AG04449 (cell line): Measurements from ENCODE around the gene RHBDF2.
"Not testable (repeated sequence)": the region's sequence is repeated elsewhere in the genome, so short reads cannot be mapped to it uniquely, and the experiment has no call there.

Experiments used
- CTCF ChIA-PET: fragments of 350-600 bp; formaldehyde crosslinking; extraction: SDS; loops from one replicate; lab custom pipeline; 2021; ENCODE audit warnings: antibody characterized with exemption; lab: Yijun Ruan, JAX
- POLR2A ChIA-PET: fragments of 400-600, 350-600 bp; formaldehyde crosslinking; extraction: SDS; loops from one replicate; lab custom pipeline; 2020; ENCODE audit warnings: antibody characterized with exemption, inconsistent platforms; lab: Yijun Ruan, JAX
- DNase-seq: peaks from one replicate; pipeline ENCODE4 v3.0.0-alpha.2; 2010; ENCODE audit warnings: low read depth, low spot score
- H3K4me3 ChIP-seq: 2 replicates; pipeline ENCODE4 v1.5.1; 2011; ENCODE audit warnings: low read depth, mild to moderate bottlenecking, control low read depth, low read length
- TF ChIP-seq, protein P1 (sequence below): IDR thresholded peaks from one replicate; pipeline ENCODE4 v1.5.1; 2011; ENCODE audit warnings: mild to moderate bottlenecking, moderate library complexity, low read length, control low read depth, inconsistent platforms; ENCODE audit not compliant: insufficient read depth; ENCODE audit errors: missing control alignments

RHBDF2 gene

DNA sequence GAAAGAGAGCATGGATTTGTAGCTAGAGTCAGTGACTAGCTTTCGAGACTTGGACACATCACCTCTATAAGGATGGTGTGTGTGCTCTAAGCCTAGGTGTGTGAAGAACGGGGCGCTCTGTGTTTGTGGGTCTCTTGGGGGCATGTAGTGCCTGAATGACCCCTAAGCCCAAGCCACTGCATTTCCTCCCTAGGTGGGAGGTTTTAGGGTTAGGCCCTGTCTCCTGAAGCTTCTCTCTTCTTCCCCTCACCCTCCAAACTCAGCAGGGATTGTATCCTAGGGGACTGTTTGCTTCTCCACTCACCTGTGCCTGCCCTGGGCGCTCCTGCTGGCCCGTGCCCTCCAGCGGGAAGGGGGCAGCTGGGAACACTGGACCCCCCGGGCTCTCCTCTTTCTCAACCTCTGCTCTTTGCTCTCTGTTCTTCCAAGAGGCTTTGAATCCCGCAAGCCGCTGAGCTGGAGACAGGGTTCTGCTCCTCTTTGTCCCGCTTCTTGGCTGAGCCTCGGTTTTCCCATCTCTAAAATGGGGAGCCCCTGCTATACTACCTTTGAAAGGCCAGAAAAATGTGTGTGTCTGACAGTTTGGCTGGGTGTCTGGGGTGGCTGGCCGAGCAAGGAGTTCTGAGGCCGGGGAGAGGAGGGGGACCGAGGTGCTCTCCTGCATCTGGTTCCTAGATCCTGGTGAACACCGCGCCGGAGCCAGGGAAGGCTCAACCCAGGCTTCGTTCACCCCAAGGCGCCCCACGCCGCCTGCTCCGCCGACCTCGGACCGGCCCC is 35.5 kb upstream of the RHBDF2 start:
- no peak for DNase-seq
- POLR2A ChIA-PET: no interaction called here
- H3K4me3 ChIP-seq: no peak overlapping the region
- CTCF ChIA-PET: interaction anchor here (0.8 to 2.0 kb wide), 8 partner anchors 9 to 177 kb away, joined by 3 to 14 read pairs (median 4); no protein-coding TSS in a partner anchor
- TF ChIP-seq, protein P1, sequence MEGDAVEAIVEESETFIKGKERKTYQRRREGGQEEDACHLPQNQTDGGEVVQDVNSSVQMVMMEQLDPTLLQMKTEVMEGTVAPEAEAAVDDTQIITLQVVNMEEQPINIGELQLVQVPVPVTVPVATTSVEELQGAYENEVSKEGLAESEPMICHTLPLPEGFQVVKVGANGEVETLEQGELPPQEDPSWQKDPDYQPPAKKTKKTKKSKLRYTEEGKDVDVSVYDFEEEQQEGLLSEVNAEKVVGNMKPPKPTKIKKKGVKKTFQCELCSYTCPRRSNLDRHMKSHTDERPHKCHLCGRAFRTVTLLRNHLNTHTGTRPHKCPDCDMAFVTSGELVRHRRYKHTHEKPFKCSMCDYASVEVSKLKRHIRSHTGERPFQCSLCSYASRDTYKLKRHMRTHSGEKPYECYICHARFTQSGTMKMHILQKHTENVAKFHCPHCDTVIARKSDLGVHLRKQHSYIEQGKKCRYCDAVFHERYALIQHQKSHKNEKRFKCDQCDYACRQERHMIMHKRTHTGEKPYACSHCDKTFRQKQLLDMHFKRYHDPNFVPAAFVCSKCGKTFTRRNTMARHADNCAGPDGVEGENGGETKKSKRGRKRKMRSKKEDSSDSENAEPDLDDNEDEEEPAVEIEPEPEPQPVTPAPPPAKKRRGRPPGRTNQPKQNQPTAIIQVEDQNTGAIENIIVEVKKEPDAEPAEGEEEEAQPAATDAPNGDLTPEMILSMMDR: no peak

GRCh38 chr17:76535788-76536510 is 34.7 kb upstream of the RHBDF2 start:
- H3K4me3 ChIP-seq: no peak overlapping the region
- ChIA-PET CTCF (interaction anchor here (0.8 to 3.3 kb wide), 9 partner anchors 9 to 178 kb away, joined by 3 to 22 read pairs (median 4); no protein-coding TSS in a partner anchor), POLR2A (no interaction called here)
- DNase-seq: no peak
- TF ChIP-seq, protein P1: no peak

DNA sequence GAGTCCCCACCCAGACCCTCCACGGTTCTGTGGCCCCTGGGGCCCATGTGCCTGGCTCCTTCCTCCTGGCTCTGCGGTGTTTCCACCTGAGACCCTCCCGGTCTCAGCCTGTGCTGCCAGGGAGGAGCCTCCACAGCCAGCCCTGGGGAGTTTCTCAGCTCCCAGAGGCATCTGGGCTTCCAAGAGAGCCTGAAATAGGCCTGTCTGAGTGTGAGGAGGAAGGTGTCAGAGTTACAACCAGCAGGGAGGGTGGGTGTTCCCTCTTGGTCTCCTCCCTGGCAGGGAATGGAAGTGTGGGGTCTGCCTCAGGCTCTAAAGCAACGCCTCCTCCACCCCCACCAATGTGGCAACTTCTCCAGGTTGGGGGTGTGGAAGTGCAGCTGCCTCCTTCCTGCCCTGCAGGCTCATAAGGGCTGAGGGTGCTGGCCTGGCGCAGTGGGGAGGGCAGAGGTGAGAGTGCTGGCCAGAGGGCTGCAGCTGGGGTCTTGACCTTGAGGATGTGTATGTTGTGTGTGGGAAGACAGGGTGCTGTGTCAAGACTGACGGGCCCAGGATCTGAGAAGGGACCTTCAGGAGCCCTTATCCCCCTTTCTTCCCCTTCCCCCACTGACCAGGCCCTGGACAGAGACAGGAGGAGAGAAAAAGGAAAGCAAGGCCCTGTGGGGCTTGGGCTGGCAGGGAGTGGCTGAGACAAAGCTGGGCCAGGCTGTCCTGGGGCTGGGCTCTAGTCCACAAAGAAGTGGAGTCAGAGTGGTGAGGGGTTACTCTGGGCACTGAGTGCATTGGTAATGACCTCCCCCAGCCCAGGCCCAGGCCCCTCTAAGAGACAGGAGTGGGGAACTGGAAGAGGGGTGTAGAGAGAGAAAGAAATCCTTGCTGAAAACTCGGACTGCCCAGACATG is 33.9 kb upstream of the RHBDF2 start:
- CTCF ChIA-PET: interaction anchor here (1.9 to 3.3 kb wide), 2 partner anchors 12 to 89 kb away, joined by 7 to 22 read pairs; no protein-coding TSS in a partner anchor
- no peak for DNase-seq
- POLR2A ChIA-PET: no interaction called here

GRCh38 chr17:76533640-76534359 is 32.6 kb upstream of the RHBDF2 start:
- CTCF ChIA-PET: interaction anchor here (1.0 to 3.3 kb wide), 2 partner anchors 10 to 12 kb away, joined by 3 to 22 read pairs; no protein-coding TSS in a partner anchor
- POLR2A ChIA-PET, H3K4me3 ChIP-seq, DNase-seq: not testable (repeated sequence)

More for the DNA sequence above, 33.9 kb upstream of the RHBDF2 start:
- H3K4me3 ChIP-seq: no peak overlapping the region
- TF ChIP-seq, protein P1: no peak

GRCh38 chr17:76532072-76532651 is 30.9 kb upstream of the RHBDF2 start:
- TF ChIP-seq, protein P1: no peak
- no peak overlapping the region for H3K4me3 ChIP-seq
- POLR2A ChIA-PET: no interaction called here
- no peak for DNase-seq
- CTCF ChIA-PET: interaction anchor here (1.3 to 3.3 kb wide), 3 partner anchors 8 to 9 kb away, joined by 4 to 22 read pairs (median 5); partner anchors contain the start of gene PRCD
